Gastrocnemius medialis (tissue), 4 donors: Measurements from ENCODE around the gene FLNB. TPM values are rescaled to one million over a fixed set of nuclear protein-coding genes. Genes with fewer than 3 reads are reported as not detected.

Experiments used
- ATAC-seq, 2 donors: fragments of 150-250 bp; one replicate each; pipeline ENCODE4 v1.9.1; 2016
- DNase-seq, 2 donors: peaks; one replicate each; pipeline ENCODE4 v3.0.0-alpha.2; 2019
- H3K27ac ChIP-seq, 4 donors: fragments of 200-600 bp; sonication (generic); 1 replicate in 1 of 4; 2 replicates in 3 of 4; pipeline ENCODE4 v1.5.1; 2016 to 2018; ENCODE audit warnings: mild to moderate bottlenecking in 2 of 4, moderate library complexity in 1 of 4
- H3K27me3 ChIP-seq, 3 donors: fragments of 200-600 bp; sonication (generic) in 2 of 3; 1 replicate in 1 of 3; 2 replicates in 2 of 3; pipeline versions ENCODE4 v1.5.1 to v1.6.0; 2016 to 2019; ENCODE audit warnings: mild to moderate bottlenecking in 1 of 3, moderate library complexity in 1 of 3
- H3K36me3 ChIP-seq, 2 donors: fragments of 200-600 bp; sonication (generic) in 1 of 2; one replicate each; pipeline ENCODE4 v1.5.1; 2017 to 2018
- H3K4me1 ChIP-seq, 2 donors: fragments of 200-600 bp; sonication (generic) in 1 of 2; one replicate each; pipeline ENCODE4 v1.5.1; 2016 to 2017; ENCODE audit warnings: mild to moderate bottlenecking in 2 of 2
- H3K4me3 ChIP-seq, 4 donors: fragments of 200-600 bp; sonication (generic) in 3 of 4; 1 replicate in 1 of 4; 2 replicates in 3 of 4; pipeline ENCODE4 v1.5.1; 2016 to 2019; ENCODE audit warnings: mild to moderate bottlenecking in 2 of 4
- H3K9me3 ChIP-seq, 3 donors: fragments of 200-600 bp; sonication (generic) in 2 of 3; 1 replicate in 1 of 3; 2 replicates in 2 of 3; pipeline ENCODE4 v1.5.1; 2016 to 2019
- POLR2A ChIP-seq, 2 donors: fragments of 450-650 bp; IDR thresholded peaks; one replicate each; pipeline ENCODE4 v1.6.1; 2017; ENCODE audit warnings: antibody characterized with exemption in 2 of 2, mild to moderate bottlenecking in 2 of 2, moderate library complexity in 2 of 2
- in situ Hi-C, 4 donors: fragments of 200-750 bp; cut with MboI; loops; one replicate each; pipeline versions ENCODE4 v1.15.0 to v1.8.0; 2017; ENCODE audit warnings: low sequenced_read_pairs in 4 of 4
- intact Hi-C: fragments of 100-400 bp; cut with DNase I; formaldehyde crosslinking; loops from one replicate; pipeline ENCODE4 v1.15.1; 2023; ENCODE audit warnings: low total_unique reads
- total RNA-seq, 4 donors: library from RNA; depleted of rRNA; stranded (reverse); fragments of >200 nt; gene quantifications; one replicate each; pipeline versions ENCODE4 v1.1.0 to v1.2.3, GENCODE V29; 2016
- TF ChIP-seq, protein P1 (sequence below), 5 experiments: fragments of 450-650 bp in 3 of 5; fragments of 200-600 bp in 2 of 5; sonication (generic) in 2 of 5; IDR thresholded peaks in 4 of 5; conservative IDR thresholded peaks in 1 of 5; 1 replicate in 4 of 5; 2 replicates in 1 of 5; pipeline ENCODE4 v1.5.1; 2016 to 2019; ENCODE audit warnings: antibody characterized with exemption in 5 of 5, mild to moderate bottlenecking in 3 of 5, moderate library complexity in 3 of 5

FLNB gene
- total RNA-seq, 4 donors from 2014 or later = 10.9 to 21.5 (median 12.0) TPM

GRCh38 chr3:58180940-58181587, 172.8 kb downstream of the FLNB start:
- in situ Hi-C loops = loop anchor here in 3 of 4 donors (10.0 to 25.0 kb wide), 4 partner anchors 114 to 356 kb away; partner anchors contain the start of genes ACOX2 (in 1 of the 3), HTD2 (in 1 of the 3) and RPP14 (in 1 of the 3)
- Histone ChIP-seq H3K9me3 (no peaks in the 10 kb centered on the region), H3K4me3 (no peak overlapping the region), H3K4me1 (peaks cover 3 to 7% of the 10 kb centered on the region in 2 donors), H3K27ac (no peak overlapping the region), H3K27me3 (no peaks in the 10 kb centered on the region), H3K36me3 (no peaks in the 10 kb centered on the region)
- intact Hi-C loops = loop anchor here (10.0 kb wide), 1 partner anchor 354 kb away; the partner anchor contains the start of gene ACOX2
- ATAC-seq (no peak), DNase-seq (no peak)
- TF ChIP-seq POLR2A (IDR thresholded peaks at IDR 0.05) = no peak
- TF ChIP-seq, protein P1, sequence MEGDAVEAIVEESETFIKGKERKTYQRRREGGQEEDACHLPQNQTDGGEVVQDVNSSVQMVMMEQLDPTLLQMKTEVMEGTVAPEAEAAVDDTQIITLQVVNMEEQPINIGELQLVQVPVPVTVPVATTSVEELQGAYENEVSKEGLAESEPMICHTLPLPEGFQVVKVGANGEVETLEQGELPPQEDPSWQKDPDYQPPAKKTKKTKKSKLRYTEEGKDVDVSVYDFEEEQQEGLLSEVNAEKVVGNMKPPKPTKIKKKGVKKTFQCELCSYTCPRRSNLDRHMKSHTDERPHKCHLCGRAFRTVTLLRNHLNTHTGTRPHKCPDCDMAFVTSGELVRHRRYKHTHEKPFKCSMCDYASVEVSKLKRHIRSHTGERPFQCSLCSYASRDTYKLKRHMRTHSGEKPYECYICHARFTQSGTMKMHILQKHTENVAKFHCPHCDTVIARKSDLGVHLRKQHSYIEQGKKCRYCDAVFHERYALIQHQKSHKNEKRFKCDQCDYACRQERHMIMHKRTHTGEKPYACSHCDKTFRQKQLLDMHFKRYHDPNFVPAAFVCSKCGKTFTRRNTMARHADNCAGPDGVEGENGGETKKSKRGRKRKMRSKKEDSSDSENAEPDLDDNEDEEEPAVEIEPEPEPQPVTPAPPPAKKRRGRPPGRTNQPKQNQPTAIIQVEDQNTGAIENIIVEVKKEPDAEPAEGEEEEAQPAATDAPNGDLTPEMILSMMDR (IDR thresholded peaks at IDR 0.05 in 4 of 5, conservative IDR thresholded peaks at IDR 0.05 in 1 of 5) = no peak

- no peak overlapping the region for H3K4me3 ChIP-seq
- H3K36me3 ChIP-seq = no peaks in the 10 kb centered on the region
- ATAC-seq = no peak
- TF ChIP-seq, protein P1 (IDR thresholded peaks at IDR 0.05 in 4 of 5, conservative IDR thresholded peaks at IDR 0.05 in 1 of 5) = no peak
- TF ChIP-seq POLR2A (IDR thresholded peaks at IDR 0.05) = no peak
- in situ Hi-C loops = loop anchor here in 3 of 4 donors (10.0 to 25.0 kb wide), 4 partner anchors 112 to 354 kb away; partner anchors contain the start of genes ACOX2 (in 1 of the 3), HTD2 (in 1 of the 3) and RPP14 (in 1 of the 3)
- H3K27me3 ChIP-seq = no peaks in the 10 kb centered on the region
- H3K27ac ChIP-seq = no peak overlapping the region
- intact Hi-C loops = loop anchor here (10.0 kb wide), 1 partner anchor 352 kb away; the partner anchor contains the start of gene ACOX2
- no peak for DNase-seq
- H3K9me3 ChIP-seq = no peaks in the 10 kb centered on the region
- H3K4me1 ChIP-seq = no peaks in the 10 kb centered on the region
Observed at GRCh38 chr3:58183221-58183620, 175.0 kb downstream of the FLNB start.

DNA sequence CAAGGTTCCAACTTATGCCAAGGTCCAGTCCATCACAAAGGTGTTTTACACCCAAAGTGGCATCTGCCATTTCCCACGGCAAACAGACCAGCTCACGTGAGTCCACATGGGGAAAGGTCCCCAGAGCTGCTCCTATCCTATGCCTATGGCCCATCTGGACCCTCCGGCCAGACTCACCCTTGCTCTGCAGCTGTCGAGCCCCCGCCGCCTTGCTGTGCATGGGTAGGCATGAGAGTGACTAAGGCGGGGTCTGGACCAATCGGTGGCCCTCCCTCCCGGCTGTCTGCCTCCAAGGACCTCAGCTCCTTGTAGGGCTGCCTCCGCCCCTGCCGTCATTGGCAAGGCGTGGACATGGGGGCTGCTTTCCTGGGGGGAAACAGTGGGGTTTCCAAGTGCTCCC, 175.7 kb downstream of the FLNB start:
- DNase-seq (no peak), ATAC-seq (no peak)
- intact Hi-C loops = loop anchor here (10.0 kb wide), 1 partner anchor 351 kb away; the partner anchor contains the start of gene ACOX2
- no peak for TF ChIP-seq POLR2A (IDR thresholded peaks at IDR 0.05)
- TF ChIP-seq, protein P1 (IDR thresholded peaks at IDR 0.05 in 4 of 5, conservative IDR thresholded peaks at IDR 0.05 in 1 of 5) = no peak
- no peaks in the 10 kb centered on the region for H3K36me3 ChIP-seq
- in situ Hi-C loops = loop anchor here in 3 of 4 donors (10.0 to 25.0 kb wide), 4 partner anchors 111 to 353 kb away; partner anchors contain the start of genes ACOX2 (in 1 of the 3), HTD2 (in 1 of the 3) and RPP14 (in 1 of the 3)
- H3K27ac ChIP-seq = no peak overlapping the region
- no peaks in the 10 kb centered on the region for H3K9me3 ChIP-seq
- H3K4me3 ChIP-seq = no peak overlapping the region
- no peaks in the 10 kb centered on the region for H3K27me3 ChIP-seq
- no peaks in the 10 kb centered on the region for H3K4me1 ChIP-seq

- Histone ChIP-seq H3K36me3 (no peaks in the 10 kb centered on the region), H3K27me3 (no peaks in the 10 kb centered on the region), H3K27ac (no peak overlapping the region), H3K4me1 (no peaks in the 10 kb centered on the region), H3K4me3 (no peak overlapping the region), H3K9me3 (no peaks in the 10 kb centered on the region)
- TF ChIP-seq, protein P1 (IDR thresholded peaks at IDR 0.05 in 4 of 5, conservative IDR thresholded peaks at IDR 0.05 in 1 of 5) = no peak
- no peak for TF ChIP-seq POLR2A (IDR thresholded peaks at IDR 0.05)
- DNase-seq = no peak
- in situ Hi-C loops = loop anchor here in 3 of 4 donors (10.0 to 25.0 kb wide), 4 partner anchors 110 to 353 kb away; partner anchors contain the start of genes ACOX2 (in 1 of the 3), HTD2 (in 1 of the 3) and RPP14 (in 1 of the 3)
- no peak for ATAC-seq
- intact Hi-C loops = loop anchor here (10.0 kb wide), 1 partner anchor 350 kb away; the partner anchor contains the start of gene ACOX2
Observed at GRCh38 chr3:58184309-58184981, 176.2 kb downstream of the FLNB start.
